NAMALWA (cell line): ENCODE results near the gene NAALADL2.
"Not testable (repeated sequence)": the region's sequence is repeated elsewhere in the genome, so short reads cannot be mapped to it uniquely, and the experiment has no call there.

Experiments used
- DNase-seq: peaks from one replicate; pipeline ENCODE4 v3.0.0-alpha.2; 2015; ENCODE audit warnings: low spot score

Gene NAALADL2

DNA sequence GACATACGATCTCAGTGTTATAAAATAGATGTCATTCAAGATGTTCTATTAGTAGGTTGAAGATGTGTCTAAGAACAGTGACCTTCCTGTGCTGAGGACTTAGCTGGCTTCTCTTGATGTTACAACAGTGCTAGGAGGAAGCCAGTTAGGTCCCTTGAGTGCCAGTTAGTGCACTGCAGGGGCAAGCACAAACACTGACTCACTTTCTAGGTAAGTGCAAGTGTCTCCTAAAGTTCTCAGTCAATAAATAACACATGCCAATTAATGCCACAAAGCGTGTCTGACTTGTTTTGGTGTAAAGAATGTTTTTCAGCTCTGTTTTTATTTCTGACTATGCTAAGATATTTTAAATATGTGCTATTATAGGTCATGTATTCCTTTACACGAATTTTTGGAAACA is 211.8 kb downstream of the NAALADL2 start:
- no peak for DNase-seq

GRCh38 chr3:175073219-175073905 is 214.2 kb downstream of the NAALADL2 start:
- DNase-seq = no peak

DNA sequence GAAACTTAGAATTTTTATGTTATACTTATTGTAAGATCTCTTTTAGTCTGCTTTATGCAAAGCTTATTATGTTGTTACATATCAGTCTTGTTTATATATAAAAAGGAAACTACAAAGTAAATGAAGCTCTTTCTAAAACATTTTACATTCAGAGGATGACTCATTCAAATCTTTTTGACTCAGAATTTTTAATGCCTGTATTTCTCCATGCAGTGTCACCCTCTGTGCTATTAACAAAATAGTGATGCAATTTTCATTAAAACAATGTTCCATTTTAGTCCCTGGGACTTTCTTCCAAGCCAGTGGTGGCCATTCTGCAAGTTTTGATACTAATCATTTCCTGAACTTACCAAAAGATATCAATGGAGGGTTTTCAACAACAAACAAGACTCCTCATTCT is 216.1 kb downstream of the NAALADL2 start:
- no peak for DNase-seq

- DNase-seq = no peak
Observed at GRCh38 chr3:175077216-175077615, 218.1 kb downstream of the NAALADL2 start.

DNA sequence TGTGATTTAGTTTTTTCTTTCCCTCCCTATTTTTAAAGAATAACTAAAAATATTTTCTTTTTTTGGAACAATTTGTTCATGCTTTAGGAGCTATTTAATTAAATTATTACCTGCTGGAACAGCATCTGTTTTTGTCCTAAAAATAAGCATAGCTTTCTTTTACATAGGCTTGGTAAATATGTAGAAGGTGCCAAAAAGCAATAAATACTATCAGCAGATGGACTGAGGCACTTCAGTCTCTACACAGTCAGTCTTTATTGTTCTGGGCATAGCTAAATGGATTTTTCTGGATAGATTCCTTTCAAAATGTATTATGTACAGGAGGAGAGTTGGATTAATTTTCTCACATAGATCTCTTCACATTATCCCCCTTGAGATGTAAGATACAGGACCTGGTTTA is 223.5 kb downstream of the NAALADL2 start:
- no peak for DNase-seq

DNA sequence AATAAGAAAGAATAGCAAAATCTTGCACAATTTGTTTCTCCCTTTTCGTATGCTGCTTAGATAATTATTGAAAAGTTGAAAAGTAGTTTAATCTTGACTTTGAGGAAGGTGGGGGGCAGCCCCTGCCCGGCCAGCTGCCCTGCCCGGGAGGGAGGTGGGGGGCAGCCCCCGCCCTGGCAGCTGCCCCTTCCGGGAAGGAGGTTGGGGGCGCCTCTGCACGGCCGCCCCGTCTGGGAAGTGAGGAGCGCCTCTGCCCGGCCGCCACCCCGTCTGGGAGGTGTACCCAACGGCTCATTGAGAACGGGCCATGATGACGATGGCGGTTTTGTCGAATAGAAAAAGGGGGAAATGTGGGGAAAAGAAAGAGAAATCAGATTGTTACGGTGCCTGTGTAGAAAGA is 228.0 kb downstream of the NAALADL2 start:
- not testable (repeated sequence) for DNase-seq

DNA sequence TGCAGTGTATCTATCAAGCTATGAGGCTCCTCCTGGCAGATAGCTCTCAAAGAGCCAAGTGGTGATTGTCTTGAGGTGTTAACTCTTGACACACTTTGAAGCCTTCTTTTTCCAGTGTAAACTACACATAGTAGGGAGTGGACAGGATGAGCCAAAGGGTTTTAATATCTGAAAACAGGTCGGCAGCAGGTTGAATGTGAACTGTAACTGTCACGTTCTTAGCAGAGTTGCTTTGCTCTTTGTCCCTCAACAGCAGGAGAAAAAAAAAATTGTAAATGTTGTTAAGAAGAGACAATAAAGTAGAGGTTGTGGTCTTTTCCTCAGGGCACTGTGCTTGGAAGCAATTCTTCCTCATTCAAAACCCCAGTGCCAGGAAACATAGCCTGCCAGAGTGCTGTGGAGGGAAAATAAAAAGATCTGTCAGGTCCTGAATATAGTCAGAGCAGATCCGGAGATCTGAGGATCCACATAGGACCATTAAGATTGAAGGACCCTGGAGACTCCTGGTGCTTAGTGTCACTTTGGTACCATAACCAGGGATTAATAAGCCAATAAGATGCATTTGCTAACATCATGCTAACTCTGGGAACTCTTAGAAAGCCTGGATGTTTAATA is 229.7 kb downstream of the NAALADL2 start:
- DNase-seq = no peak

DNA sequence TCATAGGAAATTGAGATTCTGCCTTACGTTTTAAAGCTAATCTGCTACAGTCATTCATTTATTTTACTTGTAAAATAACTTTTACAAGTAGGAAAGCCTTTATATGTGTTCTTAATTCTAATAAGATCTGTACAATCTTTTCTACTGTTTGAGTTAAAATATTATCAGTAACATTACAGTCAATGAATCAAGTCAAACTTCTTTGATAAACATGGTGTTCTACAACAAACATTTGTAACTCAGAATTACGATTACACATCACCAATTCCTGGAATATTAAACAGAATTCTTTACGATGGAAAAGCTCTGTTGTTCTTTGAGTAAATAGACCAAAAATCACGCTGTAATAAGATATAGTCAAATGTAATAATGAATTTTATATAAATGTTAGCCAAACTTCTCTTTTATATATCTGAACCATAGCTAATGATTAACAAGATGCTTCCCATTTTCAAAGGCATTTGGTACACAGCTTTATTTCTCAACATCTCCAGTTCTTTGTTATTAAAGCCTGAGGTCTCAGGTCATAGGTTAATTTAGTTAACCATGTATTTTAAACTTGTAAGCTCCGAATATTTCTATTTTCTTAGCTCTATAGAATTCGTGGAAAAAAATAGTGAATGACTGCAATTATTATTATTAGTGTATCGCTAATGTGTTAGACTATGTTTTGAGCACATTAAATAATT is 232.4 kb downstream of the NAALADL2 start:
- DNase-seq = no peak

GRCh38 chr3:175093748-175094147 is 234.6 kb downstream of the NAALADL2 start:
- no peak for DNase-seq

DNA sequence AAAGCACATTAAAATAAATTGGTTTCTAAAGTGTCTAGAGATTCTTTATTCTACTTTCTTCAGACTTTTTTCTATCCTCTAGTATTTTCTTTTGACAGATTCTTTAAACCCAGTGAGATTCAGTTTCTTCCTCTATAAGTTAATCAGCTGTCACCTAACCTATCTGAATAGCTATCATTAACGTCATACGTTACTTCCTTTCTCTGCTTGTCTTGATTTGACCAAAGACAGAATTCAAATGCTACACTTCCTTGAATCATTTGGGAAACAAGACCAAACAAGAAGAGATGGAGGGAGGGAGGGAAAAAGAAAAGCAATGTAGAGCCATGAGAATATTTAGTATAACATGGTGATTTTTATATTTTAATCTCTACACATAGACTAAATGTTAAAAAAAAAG is 235.2 kb downstream of the NAALADL2 start:
- no peak for DNase-seq

DNA sequence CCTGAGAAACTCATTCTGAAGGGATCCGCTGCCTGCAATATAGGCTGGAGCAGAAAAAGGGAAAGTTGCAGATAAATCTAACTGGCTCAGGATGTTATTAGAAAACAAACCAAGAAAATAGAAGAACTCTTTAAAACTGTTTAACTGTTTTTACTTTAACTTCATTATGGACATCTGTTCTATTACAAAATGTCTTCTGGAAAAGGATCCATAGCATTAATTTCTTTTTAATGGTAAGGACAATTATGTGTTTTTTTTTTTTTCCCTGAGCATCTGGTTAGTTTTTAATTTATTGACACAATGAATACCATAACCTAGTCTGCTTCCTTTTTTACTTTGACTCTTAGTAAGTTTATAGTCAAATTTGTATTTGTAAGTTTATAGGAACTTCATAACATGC is 239.5 kb downstream of the NAALADL2 start:
- DNase-seq = no peak

- DNase-seq = no peak
Observed at GRCh38 chr3:175102161-175102560, 243.0 kb downstream of the NAALADL2 start.

DNA sequence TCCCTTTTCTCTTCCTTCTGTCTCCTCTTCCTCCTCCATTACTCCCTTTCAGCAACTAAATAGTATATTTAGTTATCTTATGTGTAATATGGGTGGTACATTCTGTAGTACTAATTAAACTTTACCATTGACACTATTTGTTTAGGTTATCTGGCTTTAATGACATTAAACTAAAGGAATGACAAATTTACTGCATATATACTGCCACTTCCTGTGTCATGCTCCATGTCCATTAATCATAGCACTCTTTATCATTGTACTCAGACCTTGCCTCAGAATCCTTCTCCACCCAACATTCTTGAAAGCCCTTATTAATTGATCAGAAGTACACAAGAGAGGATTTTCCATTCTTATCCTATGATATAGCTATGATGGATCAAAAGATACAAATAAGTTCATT is 244.2 kb downstream of the NAALADL2 start:
- no peak for DNase-seq

- DNase-seq = no peak
Observed at GRCh38 chr3:175105066-175105465, 245.9 kb downstream of the NAALADL2 start.

GRCh38 chr3:175107231-175107630 is 248.1 kb downstream of the NAALADL2 start:
- no peak for DNase-seq

GRCh38 chr3:175107995-175108394 is 248.9 kb downstream of the NAALADL2 start:
- no peak for DNase-seq

DNA sequence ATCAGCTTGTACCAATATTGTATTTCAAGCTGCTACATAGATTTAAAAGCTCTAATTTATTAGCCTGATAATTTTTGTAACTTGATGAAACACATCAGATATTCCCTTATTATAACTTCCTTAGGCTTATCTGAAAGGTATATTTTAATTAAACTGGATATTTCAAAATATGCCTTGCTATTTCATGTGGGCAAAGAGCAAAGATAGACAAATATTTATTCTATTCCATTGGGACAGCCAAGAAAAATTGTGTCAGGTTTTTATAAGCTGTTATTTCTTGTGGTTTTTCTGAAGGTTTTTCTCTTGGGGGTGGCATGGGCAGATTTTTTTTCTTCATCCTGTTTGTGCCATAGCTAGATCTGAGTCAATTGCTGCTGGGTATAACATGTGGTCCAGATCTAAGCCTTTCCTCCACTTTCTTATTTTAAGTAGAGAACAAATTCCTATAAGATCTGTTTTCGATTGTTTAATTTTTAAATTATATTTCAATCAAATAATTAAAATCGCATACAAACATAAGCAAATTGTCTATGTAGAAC is 249.5 kb downstream of the NAALADL2 start:
- no peak for DNase-seq

GRCh38 chr3:175111036-175111435 is 251.9 kb downstream of the NAALADL2 start:
- DNase-seq = no peak

- DNase-seq = no peak
Observed at GRCh38 chr3:175118382-175118941, 259.3 kb downstream of the NAALADL2 start.

DNA sequence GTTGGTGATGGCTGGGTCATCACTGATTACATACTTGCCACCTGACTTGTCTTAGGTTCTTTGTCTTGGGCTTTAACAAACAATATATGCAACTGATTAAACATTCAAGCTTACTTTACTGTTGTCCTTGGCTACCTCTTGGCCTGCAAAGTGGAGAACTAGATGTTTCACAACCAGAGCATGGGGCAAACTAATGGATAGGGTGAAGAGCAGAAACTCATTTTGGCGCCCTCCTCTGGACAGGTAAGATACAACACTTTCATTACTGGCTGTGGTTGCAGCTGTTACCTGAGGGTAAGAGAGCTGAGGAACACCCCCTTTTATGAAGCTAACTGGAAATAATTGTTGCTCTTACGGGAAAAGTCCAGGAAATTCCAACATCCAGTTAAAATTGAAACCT is 262.1 kb downstream of the NAALADL2 start:
- DNase-seq = peak; percentile 15

- no peak for DNase-seq
Observed at GRCh38 chr3:175127075-175127662, 268.0 kb downstream of the NAALADL2 start.

GRCh38 chr3:175129126-175129525 is 270.0 kb downstream of the NAALADL2 start:
- DNase-seq = no peak
